PC-3 (cell line): ENCODE measurements around the gene EPB41L2.

Experiments
- EZH2 ChIP-seq: fragments of 300-600 bp; sonication (generic); IDR thresholded peaks from one replicate; pipeline ENCODE4 v1.6.1; 2017; ENCODE audit warnings: antibody characterized with exemption, mild to moderate bottlenecking, low read length; ENCODE audit not compliant: unreplicated experiment
- TF ChIP-seq, protein P1 (sequence below): fragments of 300-600 bp; sonication (generic); conservative IDR thresholded peaks from 2 replicates; pipeline ENCODE4 v1.5.1; 2017; ENCODE audit warnings: antibody characterized with exemption, low read depth, mild to moderate bottlenecking, low read length

DNA sequence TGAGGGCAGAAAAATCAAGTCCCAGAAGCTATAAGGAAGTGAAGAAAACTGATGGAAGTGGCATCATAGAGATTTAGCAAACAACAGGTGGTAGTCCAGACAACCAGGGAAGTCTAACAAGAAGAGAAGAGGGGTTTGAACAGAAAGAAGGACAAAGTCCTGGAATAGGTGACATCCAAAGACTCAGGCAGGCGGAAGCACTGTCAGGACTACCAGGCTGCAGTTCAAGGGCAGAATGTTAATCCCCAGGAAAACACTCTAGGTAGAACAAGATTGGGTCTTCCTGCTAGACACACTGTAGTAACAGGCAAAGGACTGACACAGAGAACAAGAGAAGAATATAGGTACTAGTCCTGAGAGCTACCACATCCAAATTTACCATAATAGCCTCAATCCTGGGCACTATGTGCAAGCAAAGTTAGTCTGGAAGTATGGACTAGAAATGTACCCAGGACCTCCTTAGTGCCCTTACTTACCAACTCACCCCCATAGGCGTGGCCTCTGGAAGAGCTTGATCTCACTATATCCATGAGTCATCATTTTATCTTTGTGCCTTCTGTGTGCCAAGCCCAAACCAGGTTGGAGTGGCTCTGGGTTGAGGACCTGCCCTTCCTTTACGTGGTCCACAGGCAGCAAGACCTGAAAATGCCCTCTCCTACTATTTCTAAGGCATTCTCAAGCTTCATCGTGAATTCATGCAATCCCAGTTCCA lies 2.2 kb upstream of the EPB41L2 start:
- TF ChIP-seq, protein P1, sequence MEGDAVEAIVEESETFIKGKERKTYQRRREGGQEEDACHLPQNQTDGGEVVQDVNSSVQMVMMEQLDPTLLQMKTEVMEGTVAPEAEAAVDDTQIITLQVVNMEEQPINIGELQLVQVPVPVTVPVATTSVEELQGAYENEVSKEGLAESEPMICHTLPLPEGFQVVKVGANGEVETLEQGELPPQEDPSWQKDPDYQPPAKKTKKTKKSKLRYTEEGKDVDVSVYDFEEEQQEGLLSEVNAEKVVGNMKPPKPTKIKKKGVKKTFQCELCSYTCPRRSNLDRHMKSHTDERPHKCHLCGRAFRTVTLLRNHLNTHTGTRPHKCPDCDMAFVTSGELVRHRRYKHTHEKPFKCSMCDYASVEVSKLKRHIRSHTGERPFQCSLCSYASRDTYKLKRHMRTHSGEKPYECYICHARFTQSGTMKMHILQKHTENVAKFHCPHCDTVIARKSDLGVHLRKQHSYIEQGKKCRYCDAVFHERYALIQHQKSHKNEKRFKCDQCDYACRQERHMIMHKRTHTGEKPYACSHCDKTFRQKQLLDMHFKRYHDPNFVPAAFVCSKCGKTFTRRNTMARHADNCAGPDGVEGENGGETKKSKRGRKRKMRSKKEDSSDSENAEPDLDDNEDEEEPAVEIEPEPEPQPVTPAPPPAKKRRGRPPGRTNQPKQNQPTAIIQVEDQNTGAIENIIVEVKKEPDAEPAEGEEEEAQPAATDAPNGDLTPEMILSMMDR = no peak
- TF ChIP-seq EZH2 = no peak
